NCI-H748 (cell line): ENCODE results near the gene FCHSD2.
"Not testable (repeated sequence)": the region's sequence is repeated elsewhere in the genome, so short reads cannot be mapped to it uniquely, and the experiment has no call there.

Source experiments
- DNase-seq: peaks from one replicate; lab custom pipeline; 2025; ENCODE audit not compliant: unreplicated experiment; lab: John Stamatoyannopoulos, UW

The FCHSD2 gene

GRCh38 chr11:73017024-73017751, 124.9 kb downstream of the FCHSD2 start:
- no peak for DNase-seq

- peak; percentile 44 for DNase-seq
These were observed 129.1 kb downstream of the FCHSD2 start for GRCh38 chr11:73013021-73013420.

- DNase-seq, result peak; percentile 69
These were observed 129.8 kb downstream of the FCHSD2 start for GRCh38 chr11:73012121-73012863.

GRCh38 chr11:73011126-73011817, 130.8 kb downstream of the FCHSD2 start:
- no peak for DNase-seq

GRCh38 chr11:73009972-73010371, 132.1 kb downstream of the FCHSD2 start:
- no peak for DNase-seq

GRCh38 chr11:73004088-73004487, 138.0 kb downstream of the FCHSD2 start:
- DNase-seq, result no peak

GRCh38 chr11:73003088-73003487, 139.0 kb downstream of the FCHSD2 start:
- DNase-seq, result no peak

GRCh38 chr11:73002214-73002613, 139.9 kb downstream of the FCHSD2 start:
- no peak for DNase-seq

GRCh38 chr11:73001615-73002014, 140.5 kb downstream of the FCHSD2 start:
- peak; percentile 84 for DNase-seq

- DNase-seq, result no peak
These were observed 143.4 kb downstream of the FCHSD2 start for GRCh38 chr11:72998676-72999075.

- DNase-seq, result no peak
These were observed 145.2 kb downstream of the FCHSD2 start for GRCh38 chr11:72996959-72997358.

- DNase-seq, result no peak
These were observed 152.4 kb downstream of the FCHSD2 start for GRCh38 chr11:72989727-72990126.

GRCh38 chr11:72988821-72989220, 153.3 kb downstream of the FCHSD2 start:
- no peak for DNase-seq

- peak; percentile 18 for DNase-seq
These were observed 156.5 kb downstream of the FCHSD2 start for GRCh38 chr11:72985645-72986044.

GRCh38 chr11:72984453-72985077, 157.6 kb downstream of the FCHSD2 start:
- no peak for DNase-seq

- no peak for DNase-seq
These were observed 158.6 kb downstream of the FCHSD2 start for GRCh38 chr11:72983560-72983959.

GRCh38 chr11:72981971-72982685, 160.0 kb downstream of the FCHSD2 start:
- no peak for DNase-seq

- no peak for DNase-seq
These were observed 161.0 kb downstream of the FCHSD2 start for GRCh38 chr11:72981080-72981479.

GRCh38 chr11:72977782-72978181, 164.3 kb downstream of the FCHSD2 start:
- not testable (repeated sequence) for DNase-seq

GRCh38 chr11:72976522-72976892, 165.6 kb downstream of the FCHSD2 start:
- DNase-seq, result not testable (repeated sequence)
